ENCODE measurements around the gene SLC23A2. TPM values are rescaled to one million over a fixed set of nuclear protein-coding genes. Genes with fewer than 3 reads are reported as not detected.

Gene SLC23A2
- polyA plus RNA-seq, 1 of the 3 experiments (the other 2 are of a cell fraction), result 14.0 TPM

- no peaks in the 10 kb centered on the region for H3K9me3 ChIP-seq
- peaks cover 0 to 10% of the 10 kb centered on the region in 2 experiments; a peak in 1 of 4 replicates for H3K4me1 ChIP-seq (ENCODE audit: control insufficient read depth in 1 of 2, insufficient read depth in 2 of 2, low read depth in 1 of 2, low read length in 1 of 2)
- H3K9ac ChIP-seq, result no peak overlapping the region
- no peak overlapping the region for H2AFZ ChIP-seq (ENCODE audit: low read depth)
- no peaks in the 10 kb centered on the region for H3K9me2 ChIP-seq
- H3F3A ChIP-seq (replicated peaks; ENCODE audit: insufficient read depth), result no peaks in the 10 kb centered on the region
- ChIA-PET POLR2A (no interaction called here), CTCF (interaction anchor here (1.3 to 1.4 kb wide), 2 partner anchors 52 to 53 kb away, joined by 3 read pairs; no protein-coding TSS in a partner anchor)
- TF ChIP-seq YY1 (IDR thresholded peaks at IDR 0.05; ENCODE audit: low read depth), result no peak
- no peak for TF ChIP-seq POLR2AphosphoS5 (IDR thresholded peaks at IDR 0.05; ENCODE audit: low read depth, low read length)
- no peak for TF ChIP-seq TEAD4 (IDR thresholded peaks at IDR 0.05; ENCODE audit: borderline replicate concordance, insufficient read depth)
- TF ChIP-seq EZH2phosphoT487 (IDR thresholded peaks at IDR 0.05; ENCODE audit: borderline replicate concordance, low read depth), result no peak
- TF ChIP-seq, protein P1, sequence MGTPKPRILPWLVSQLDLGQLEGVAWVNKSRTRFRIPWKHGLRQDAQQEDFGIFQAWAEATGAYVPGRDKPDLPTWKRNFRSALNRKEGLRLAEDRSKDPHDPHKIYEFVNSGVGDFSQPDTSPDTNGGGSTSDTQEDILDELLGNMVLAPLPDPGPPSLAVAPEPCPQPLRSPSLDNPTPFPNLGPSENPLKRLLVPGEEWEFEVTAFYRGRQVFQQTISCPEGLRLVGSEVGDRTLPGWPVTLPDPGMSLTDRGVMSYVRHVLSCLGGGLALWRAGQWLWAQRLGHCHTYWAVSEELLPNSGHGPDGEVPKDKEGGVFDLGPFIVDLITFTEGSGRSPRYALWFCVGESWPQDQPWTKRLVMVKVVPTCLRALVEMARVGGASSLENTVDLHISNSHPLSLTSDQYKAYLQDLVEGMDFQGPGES (IDR thresholded peaks at IDR 0.05; ENCODE audit: low read depth, low read length), result no peak
- no peak for TF ChIP-seq RAD21 (IDR thresholded peaks at IDR 0.05; ENCODE audit: low read length)
- no peak for TF ChIP-seq CTCF (IDR thresholded peaks at IDR 0.05)
- TF ChIP-seq RXRA (IDR thresholded peaks at IDR 0.05; ENCODE audit: borderline replicate concordance, low read depth), result no peak
- TF ChIP-seq, protein P2, sequence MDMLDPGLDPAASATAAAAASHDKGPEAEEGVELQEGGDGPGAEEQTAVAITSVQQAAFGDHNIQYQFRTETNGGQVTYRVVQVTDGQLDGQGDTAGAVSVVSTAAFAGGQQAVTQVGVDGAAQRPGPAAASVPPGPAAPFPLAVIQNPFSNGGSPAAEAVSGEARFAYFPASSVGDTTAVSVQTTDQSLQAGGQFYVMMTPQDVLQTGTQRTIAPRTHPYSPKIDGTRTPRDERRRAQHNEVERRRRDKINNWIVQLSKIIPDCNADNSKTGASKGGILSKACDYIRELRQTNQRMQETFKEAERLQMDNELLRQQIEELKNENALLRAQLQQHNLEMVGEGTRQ (IDR thresholded peaks at IDR 0.05; ENCODE audit: borderline replicate concordance, low read depth, low read length), result no peak
- no peak for TF ChIP-seq ELF1 (IDR thresholded peaks at IDR 0.05)
- TF ChIP-seq ZBTB33 (IDR thresholded peaks at IDR 0.05; ENCODE audit: borderline replicate concordance, low read depth), result no peak
- no peak for TF ChIP-seq TCF12 (IDR thresholded peaks at IDR 0.05)
- no peak for TF ChIP-seq SMC3 (IDR thresholded peaks at IDR 0.05; ENCODE audit: low read depth, low read length)
- TF ChIP-seq USF1 (IDR thresholded peaks at IDR 0.05; ENCODE audit: borderline replicate concordance, low read depth), result no peak
- TF ChIP-seq NRF1 (IDR thresholded peaks at IDR 0.05; ENCODE audit: low read depth, low read length), result no peak
- no peak for TF ChIP-seq GATA2 (CRISPR knock-in tag; IDR thresholded peaks at IDR 0.05)
- H3K36me3 ChIP-seq (replicated peaks in 1 of 2; ENCODE audit: control insufficient read depth in 1 of 2, insufficient read depth in 2 of 2, low read length in 1 of 2), result no peaks in the 10 kb centered on the region
- no peaks in the 10 kb centered on the region for H4K20me1 ChIP-seq (ENCODE audit: insufficient read depth)
- no peak for DNase-seq
- H3K27me3 ChIP-seq (ENCODE audit: insufficient read depth), result no peaks in the 10 kb centered on the region
- H3K4me2 ChIP-seq, result no peak overlapping the region
- no peaks in the 10 kb centered on the region for H3K79me2 ChIP-seq (ENCODE audit: insufficient read depth)
- 87% methylated on average over 7 of the region's 16 CpGs for WGBS (ENCODE audit: low lambda C conversion rate)
- no peak overlapping the region for H3K4me3 ChIP-seq (ENCODE audit: low read depth in 2 of 2, low read length in 1 of 2)
- no peak overlapping the region for H3K27ac ChIP-seq (ENCODE audit: low read depth in 2 of 2, low read length in 1 of 2)
These were observed 105.1 kb downstream of the SLC23A2 start for GRCh38 chr20:4896119-4896702.
